Measurements from ENCODE around the gene TIMM29.

The TIMM29 gene

DNA sequence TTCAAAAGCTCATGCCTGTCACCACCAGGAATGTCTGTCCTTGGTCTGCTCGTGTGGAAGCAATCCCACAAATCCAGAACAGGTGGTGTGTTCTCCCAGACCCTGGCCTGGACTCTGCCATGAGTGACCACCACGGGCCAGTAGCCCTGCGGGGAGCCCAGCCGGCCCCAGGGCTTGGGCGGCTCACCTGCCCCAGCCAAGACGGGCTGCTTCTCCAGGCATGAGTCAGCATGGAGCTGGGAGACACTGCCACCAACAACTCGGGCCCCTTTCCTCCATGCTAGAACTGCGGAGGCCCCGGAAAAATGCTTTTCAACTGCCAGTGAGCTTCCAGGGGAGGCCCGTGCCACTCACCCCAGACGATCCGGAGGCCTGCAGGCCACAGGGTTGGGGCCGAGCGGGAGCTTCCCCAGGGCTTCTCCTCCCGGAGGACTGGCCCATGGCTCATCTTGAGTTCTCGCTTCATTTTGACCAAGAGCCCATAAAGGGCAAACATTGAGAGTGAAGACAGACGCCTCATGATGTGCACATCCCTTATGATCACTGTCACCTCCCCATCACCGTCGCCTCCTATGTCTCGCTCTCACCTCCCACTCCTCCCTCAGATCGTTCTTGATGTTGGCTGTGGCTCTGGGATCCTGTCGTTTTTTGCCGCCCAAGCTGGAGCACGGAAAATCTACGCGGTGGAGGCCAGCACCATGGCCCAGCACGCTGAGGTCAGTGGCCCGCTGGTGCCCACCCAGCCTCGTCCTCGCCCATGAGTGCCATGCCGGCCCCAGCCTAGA lies 16.8 kb upstream of the TIMM29 start:
- no peak for DNase-seq (ENCODE audit: low read depth in 1 of 2, low spot score in 1 of 2)

- no peak for DNase-seq (ENCODE audit: low read depth in 1 of 2, low spot score in 1 of 2)
Observed at GRCh38 chr19:10912619-10913018, 16.0 kb upstream of the TIMM29 start.

GRCh38 chr19:10913716-10914340 lies 14.8 kb upstream of the TIMM29 start:
- no peak for DNase-seq (ENCODE audit: low read depth in 1 of 2, low spot score in 1 of 2)

DNA sequence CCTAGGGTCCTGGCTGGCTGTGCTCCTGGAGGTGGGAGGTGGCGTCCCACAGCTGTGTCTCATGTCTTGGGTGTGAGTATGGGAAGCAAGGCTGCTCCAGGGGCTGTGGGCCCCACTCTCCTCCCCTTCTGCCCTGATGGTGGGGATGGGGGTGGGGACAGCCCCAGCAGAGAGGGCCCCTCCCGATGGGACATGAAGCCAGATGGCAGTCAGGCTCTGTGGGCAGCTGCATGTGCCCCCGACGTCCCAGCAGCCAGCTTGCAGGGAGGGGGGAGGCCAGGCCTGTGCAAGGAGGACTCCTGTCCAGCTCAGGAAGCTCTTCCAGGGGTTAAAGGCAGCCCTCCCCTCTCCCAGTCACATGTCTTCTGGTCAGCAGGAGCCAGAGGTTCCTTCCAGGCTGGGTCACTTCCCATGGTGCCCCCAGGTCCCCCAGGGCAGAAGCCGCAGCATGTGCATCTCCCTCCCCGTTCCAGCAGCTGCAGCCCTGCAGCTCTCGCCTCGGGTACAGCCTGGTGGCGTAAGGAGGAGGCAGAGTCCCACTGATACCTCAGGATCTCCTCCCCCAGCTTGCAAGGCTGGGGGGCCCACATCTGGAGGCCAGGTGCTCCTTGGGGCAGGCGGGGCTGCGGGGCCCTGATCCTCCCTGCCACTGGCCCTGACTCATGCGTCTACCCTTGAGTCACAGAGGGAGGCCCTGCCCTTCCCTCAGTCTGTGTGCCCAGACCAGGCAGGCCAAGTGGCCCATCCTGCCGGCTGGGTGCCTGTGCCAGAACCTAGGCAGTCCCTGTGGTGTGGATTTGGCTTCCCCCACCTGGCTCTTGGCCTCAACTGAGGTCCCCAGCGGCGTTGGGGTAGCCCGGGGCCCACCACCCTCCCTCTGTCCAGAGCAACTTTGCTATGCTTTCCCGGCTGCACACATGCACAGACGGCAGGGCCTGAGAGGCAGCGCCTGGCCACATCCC lies 13.2 kb upstream of the TIMM29 start:
- no peak for DNase-seq (ENCODE audit: low read depth in 1 of 2, low spot score in 1 of 2)

GRCh38 chr19:10916602-10917001 lies 12.0 kb upstream of the TIMM29 start:
- DNase-seq (ENCODE audit: low read depth in 1 of 2, low spot score in 1 of 2) = no peak

- no peak for DNase-seq (ENCODE audit: low read depth in 1 of 2, low spot score in 1 of 2)
Observed at GRCh38 chr19:10918359-10918758, 10.3 kb upstream of the TIMM29 start.

DNA sequence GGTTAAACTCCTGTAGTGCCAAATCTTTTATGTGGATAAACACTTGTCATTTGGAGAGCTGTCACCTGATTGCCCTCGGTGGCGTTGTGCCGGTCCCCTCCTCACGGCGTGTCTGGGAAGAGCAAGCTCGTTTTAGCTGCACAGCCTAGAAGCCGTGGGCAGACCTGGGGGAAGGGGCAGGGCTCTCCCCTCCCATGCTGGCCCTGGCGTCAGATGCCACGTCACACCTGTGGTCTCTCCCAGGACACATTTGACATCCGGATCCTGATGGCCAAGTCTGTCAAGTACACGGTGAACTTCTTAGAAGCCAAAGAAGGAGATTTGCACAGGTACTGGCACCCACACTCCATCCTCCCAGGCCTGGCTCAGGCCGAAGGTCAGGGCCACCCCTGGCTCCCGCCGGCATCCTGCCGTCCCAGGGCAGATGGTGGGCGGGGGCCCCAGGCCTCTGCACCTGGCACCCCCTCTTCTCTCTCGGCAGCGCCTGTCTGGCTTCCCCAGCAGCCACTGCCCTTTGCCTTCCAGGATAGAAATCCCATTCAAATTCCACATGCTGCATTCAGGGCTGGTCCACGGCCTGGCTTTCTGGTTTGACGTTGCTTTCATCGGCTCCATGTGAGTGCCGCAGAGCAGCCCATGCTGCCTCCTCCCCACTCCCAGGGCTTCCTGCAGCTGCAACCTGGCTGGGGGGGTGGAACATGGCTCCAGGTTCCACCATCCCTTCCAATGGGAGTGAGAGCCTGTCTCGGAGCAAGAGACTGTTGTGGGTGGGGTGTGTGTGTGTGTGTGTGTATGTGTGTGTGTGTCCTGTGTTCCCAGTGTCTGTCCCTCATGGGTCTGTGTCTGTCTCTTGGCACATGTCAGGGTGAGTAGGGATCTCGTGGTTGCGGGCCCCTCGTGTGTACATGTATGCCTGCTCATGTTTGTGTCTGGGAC lies 9.0 kb upstream of the TIMM29 start:
- no peak for DNase-seq (ENCODE audit: low read depth in 1 of 2, low spot score in 1 of 2)

DNA sequence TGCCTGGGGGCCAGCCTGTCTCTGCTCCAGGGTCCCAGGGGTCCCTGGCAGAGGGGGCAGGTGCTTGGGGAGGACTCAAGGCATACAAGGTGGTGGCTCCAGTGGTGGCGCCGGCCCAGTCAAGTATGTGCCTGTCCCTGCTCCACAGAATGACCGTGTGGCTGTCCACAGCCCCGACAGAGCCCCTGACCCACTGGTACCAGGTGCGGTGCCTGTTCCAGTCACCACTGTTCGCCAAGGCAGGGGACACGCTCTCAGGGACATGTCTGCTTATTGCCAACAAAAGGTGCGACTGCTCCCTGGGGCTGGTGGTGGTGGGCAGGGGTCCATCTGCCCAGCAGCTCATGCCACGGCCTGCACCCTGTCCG lies 8.3 kb upstream of the TIMM29 start:
- no peak for DNase-seq (ENCODE audit: low read depth in 1 of 2, low spot score in 1 of 2)

GRCh38 chr19:10920781-10921180 lies 7.8 kb upstream of the TIMM29 start:
- no peak for DNase-seq (ENCODE audit: low read depth in 1 of 2, low spot score in 1 of 2)

- DNase-seq (ENCODE audit: low read depth in 1 of 2, low spot score in 1 of 2) = no peak
Observed at GRCh38 chr19:10921199-10921909, 7.3 kb upstream of the TIMM29 start.

- DNase-seq (ENCODE audit: low read depth in 1 of 2, low spot score in 1 of 2) = no peak
Observed at GRCh38 chr19:10921910-10922637, 6.5 kb upstream of the TIMM29 start.

DNA sequence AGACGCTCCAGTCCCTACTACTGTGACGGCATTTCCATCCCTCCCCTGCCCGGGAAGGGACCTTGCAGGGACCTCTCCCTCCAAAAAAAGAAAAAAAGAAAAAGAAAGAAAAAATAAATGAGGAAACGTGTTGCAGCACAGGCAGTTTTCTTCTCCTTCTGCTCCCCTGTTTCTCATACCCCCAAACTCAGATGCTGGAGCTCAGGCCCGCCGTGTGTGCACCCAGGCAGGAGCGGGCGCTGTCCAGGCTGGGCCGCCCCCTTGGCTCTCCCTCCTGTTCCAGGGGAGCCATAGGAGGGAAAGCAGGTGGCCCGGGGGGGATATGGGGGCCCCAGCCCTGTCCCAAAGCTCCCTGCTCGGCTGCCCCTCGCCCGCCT lies 6.0 kb upstream of the TIMM29 start:
- DNase-seq (ENCODE audit: low read depth in 1 of 2, low spot score in 1 of 2) = no peak

DNA sequence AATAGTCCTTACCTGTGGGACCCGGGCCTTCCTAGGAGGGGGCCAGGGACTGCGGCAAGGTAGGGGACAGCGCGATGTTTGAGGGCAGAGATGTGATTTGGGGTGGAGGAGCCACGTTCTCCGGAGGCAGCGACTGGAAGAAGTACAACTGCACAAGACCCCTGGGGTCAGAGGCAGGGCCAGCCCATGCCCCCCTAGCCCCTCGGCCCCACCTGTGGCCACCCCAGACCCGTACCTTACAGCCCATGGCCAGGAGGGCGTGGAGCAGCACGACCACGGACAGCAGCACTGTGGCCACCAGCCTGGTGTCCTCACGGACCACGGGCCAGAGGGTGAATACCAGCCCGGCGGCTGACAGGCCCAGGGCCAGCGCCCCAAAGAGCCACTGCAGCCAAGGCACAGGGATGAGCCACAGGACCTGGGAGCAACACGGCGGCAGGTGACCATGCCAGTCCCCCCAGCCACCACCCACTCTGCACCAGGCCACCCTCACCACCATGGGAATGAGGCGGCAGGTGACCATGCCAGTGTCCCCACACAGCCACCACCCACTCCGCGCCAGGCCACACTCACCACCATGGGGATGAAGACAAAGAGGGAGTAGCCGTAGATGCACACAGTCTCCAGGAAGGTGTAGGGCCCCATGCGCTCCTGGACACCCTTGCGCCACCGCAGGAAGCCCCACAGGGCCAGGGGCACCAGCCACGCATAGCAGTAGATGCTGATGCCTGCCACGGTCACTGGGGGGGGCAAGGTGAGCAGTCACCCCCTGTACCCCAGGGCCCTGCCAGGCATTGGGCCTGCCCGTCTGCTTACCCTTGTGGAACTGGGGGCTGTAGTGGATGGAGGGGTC lies 5.1 kb upstream of the TIMM29 start:
- DNase-seq (ENCODE audit: low read depth in 1 of 2, low spot score in 1 of 2) = no peak

DNA sequence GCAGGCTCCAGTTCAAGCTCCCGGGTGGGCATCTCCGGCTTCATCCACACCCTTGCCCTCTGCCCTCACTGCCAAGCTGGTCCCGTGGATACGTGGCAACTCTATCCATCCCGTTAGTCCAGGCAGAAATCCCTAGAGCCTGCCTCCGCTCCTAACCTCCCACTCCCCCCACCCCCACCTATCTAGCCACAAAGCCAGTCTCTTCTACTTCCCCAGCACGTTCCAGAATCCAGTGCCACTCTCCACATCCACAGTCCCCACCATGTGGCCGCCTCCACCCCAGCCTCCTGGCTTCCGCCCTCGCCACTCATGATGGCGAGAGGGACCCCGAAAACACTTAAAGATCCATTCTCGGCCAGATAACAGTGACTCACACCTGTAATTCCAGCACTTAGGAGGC lies 4.0 kb upstream of the TIMM29 start:
- DNase-seq (ENCODE audit: low read depth in 1 of 2, low spot score in 1 of 2) = no peak

DNA sequence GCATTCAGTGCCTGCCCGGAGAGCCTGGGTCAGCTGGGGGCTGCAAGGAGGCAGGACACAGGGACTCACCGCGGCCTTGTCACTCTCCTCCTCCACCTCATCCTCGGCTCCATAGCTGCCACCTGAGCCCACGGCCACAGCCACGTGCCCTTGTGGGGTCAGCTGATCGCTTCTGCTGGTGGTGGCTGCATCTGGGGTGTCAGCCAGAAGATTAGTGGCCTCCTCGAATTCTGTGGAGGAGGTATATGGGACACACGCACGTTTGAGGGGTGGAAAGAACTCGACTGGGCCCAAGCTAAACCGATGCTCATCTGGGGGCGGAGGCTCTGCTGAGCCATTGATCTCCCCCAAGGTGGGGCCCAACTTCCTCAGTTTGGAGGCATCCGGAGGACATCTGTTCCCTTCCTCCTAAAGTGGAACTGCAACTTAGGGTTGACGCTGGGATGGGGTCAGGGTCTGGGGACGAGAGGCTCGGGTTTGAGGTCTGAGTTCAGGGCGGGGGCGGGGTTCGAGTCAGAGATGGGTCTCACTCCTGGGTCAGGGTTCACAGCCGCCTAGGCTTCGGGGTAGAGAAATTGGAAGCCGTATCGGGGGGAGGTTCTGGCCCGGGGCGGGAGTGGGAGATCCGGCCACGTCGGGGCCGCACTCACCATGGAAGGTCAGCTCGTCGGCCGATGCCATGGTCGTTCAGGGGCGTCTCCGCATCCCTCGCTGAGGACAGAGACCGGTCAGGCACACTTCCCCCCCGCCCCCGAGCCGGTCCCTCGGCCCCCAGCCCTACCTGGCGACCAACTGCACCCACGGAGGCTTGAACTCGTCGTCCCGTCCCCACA lies 665 bp upstream of the TIMM29 start:
- DNase-seq (ENCODE audit: low read depth in 1 of 2, low spot score in 1 of 2) = no peak

GRCh38 chr19:10929402-10929794 lies 787 bp downstream of the TIMM29 start:
- DNase-seq (ENCODE audit: low read depth in 1 of 2, low spot score in 1 of 2) = no peak

DNA sequence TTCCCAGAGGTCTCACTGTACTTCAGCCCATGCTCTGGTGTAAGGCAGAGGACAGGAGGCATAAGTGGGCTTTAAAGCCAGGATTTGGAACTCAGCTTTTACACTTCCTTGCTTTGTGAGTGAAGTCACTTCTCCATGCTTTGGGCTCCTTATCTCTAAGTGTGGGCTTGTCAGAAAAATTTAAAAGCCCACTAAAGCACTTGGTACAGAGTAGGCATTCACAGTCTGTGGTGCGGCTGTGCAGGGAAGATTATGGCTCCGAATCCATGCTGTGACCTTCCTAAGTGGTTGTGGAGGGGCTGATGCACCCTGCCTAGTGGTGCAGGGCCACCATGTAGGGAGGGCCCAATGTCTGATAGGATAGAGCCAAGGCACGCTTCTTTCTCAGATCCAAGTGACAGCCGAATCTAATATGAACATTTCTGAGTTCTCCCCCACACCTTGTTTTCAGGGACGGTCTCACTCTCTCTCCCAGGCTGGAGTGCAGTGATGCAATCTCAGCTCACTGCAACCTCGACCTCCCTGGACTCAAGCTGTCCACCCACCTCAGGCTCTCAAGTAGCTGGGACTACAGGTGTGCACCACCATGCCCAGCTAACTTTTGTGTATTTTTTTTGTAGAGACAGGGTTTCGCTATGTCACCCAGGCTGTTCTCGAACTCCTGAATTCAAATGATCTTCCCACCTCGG lies 6.9 kb downstream of the TIMM29 start:
- DNase-seq (ENCODE audit: low read depth in 1 of 2, low spot score in 1 of 2) = no peak

All from activated CD4-positive, alpha-beta T cell treated with anti-CD3 and anti-CD28 coated beads, Interleukin-2, amount 50 U/mL, for 24 hours (primary cell).